HG02943 (cell line): ENCODE measurements around the gene EVI2B.
"Not testable (repeated sequence)": the region's sequence is repeated elsewhere in the genome, so short reads cannot be mapped to it uniquely, and the experiment has no call there.

Source experiments
- ATAC-seq: cut with Tn5 transposase; IDR thresholded peaks from one replicate; pipeline ENCODE4 v1.9.1; 2021; ENCODE audit warnings: mild to moderate bottlenecking, low read depth, moderate library complexity; ENCODE audit not compliant: unreplicated experiment

Gene EVI2B

GRCh38 chr17:31272803-31273202 is 41.1 kb downstream of the EVI2B start:
- no peak for ATAC-seq

DNA sequence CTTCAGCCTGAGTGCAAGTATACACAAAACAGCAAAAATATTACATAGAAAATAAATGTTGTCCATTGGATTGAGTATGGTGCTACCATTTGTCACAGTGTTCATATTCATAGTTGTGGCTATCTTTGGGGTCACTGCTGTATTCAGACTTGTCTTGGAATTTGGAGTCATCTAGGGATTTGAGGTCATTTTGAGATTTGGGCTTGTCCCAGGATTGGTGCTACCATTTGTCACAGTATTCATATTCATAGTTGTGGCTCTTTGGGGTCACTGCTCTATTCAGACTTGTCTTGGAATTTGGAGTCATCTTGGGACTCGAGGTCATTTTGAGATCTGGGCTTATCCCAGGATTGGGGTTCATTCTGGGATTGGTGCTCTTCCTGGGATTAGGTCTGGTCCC is 41.6 kb downstream of the EVI2B start:
- no peak for ATAC-seq

GRCh38 chr17:31269578-31269983 is 44.3 kb downstream of the EVI2B start:
- ATAC-seq = no peak

DNA sequence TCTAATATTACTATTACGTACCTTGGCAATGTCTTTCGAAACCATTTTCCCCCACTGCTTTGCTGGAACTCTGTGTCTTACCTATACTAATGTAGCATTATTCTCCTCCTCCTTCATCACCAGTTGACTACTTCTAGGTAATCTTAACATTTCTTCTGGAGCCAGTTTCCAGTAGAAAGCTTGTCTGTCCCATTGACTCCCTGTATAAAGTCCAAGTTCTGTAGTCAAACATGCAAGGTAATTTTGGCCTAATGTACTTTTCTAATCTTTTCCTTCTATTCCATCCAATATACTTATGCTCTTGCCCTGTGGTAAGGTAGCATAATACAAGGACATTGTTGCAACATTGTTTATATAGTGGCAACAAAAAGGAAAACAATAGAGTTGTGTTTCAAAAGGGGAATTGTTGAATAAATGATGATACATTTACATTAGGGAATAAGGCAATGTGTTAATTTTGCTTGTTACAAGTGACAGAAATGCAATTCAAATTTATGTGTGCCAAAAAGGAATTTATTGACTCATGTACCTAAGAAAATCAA is 44.7 kb downstream of the EVI2B start:
- no peak for ATAC-seq

- ATAC-seq = no peak
Measured at GRCh38 chr17:31266042-31266441, 47.8 kb downstream of the EVI2B start.

GRCh38 chr17:31262923-31263322 is 50.9 kb downstream of the EVI2B start:
- ATAC-seq = not testable (repeated sequence)

DNA sequence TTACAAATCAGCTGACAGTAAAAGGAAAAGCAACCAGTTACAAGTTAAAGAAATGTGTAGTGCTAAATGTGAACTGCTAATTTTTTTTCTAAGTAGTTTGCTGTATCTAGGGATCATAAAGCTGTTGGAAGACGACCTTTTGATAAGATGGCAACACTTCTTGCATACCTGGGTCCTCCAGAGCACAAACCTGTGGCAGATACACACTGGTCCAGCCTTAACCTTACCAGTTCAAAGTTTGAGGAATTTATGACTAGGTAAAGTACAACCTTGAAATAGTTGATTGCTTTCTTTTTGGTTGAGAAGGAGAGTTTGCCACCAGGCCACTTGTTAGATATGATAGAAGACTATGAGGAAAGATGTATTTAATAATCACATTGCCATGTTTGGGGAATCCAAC is 52.3 kb downstream of the EVI2B start:
- ATAC-seq = no peak

DNA sequence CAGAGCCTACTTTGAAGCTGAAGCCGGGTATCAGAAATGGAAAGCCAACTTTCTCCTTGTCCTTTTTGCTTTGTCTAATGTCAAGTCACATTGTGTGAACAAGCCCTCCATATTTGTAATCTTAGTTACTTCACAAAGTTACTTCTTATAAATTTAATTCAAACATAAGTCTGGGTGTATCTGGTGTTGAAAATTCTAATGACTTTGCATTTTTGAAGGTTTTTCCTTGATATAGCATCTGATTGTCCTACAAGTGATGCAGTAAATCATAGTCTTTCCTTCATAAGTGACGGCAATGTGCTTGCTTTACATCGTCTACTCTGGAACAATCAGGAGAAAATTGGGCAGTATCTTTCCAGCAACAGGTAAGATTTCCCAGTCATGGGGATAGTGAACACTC is 53.7 kb downstream of the EVI2B start:
- ATAC-seq = no peak

DNA sequence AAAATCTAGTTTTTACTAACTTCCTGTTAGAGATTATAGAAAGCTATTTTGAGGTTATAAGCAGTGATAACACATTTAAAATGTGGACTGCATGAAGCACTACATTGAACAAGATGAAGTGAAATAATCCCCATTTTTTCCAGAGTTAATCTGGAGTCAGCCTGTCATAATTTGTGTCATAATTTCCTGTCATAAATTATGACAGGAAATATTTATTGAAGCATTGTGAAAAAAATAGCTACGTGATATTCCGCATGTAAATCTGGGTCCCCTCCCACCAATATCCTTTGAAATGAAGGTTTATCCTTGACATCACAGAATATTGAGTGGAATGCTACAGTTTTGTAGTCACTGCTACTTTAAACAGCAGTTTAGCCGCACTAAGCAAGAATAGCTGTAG is 56.9 kb downstream of the EVI2B start:
- ATAC-seq = no peak

- ATAC-seq = no peak
Measured at GRCh38 chr17:31254654-31255053, 59.2 kb downstream of the EVI2B start.
